Measurements from ENCODE around the gene LEMD1. TPM values are rescaled to one million over a fixed set of nuclear protein-coding genes. Genes with fewer than 3 reads are reported as not detected.

Gene LEMD1
- total RNA-seq, 1 donor from 2014 or later = not detected

- H3K4me3 Mint-ChIP-seq (ENCODE audit: unreplicated experiment) = no peak overlapping the region
- no peak overlapping the region for H3K27ac Mint-ChIP-seq (ENCODE audit: unreplicated experiment)
- H3K27me3 Mint-ChIP-seq (ENCODE audit: low read depth) = peaks cover 48% of the 10 kb centered on the region
- peak; percentile 38 for TF ChIP-seq CTCF (IDR thresholded peaks at IDR 0.05)
- DNase-seq (ENCODE audit: low spot score) = no peak
- H3K9me3 Mint-ChIP-seq (ENCODE audit: low read depth) = no peaks in the 10 kb centered on the region
- H3K4me1 Mint-ChIP-seq (ENCODE audit: low read depth) = peaks cover 8% of the 10 kb centered on the region
- no peaks in the 10 kb centered on the region for H3K36me3 Mint-ChIP-seq (ENCODE audit: low read depth)
Measured at GRCh38 chr1:205422993-205423642, 1.3 kb upstream of the LEMD1 start.

- Mint-ChIP-seq H3K36me3 (ENCODE audit: low read depth) (no peaks in the 10 kb centered on the region), H3K4me3 (ENCODE audit: unreplicated experiment) (no peak overlapping the region), H3K9me3 (ENCODE audit: low read depth) (no peaks in the 10 kb centered on the region), H3K27me3 (ENCODE audit: low read depth) (peaks cover 42% of the 10 kb centered on the region), H3K4me1 (ENCODE audit: low read depth) (peaks cover 8% of the 10 kb centered on the region), H3K27ac (ENCODE audit: unreplicated experiment) (no peak overlapping the region)
- no peak for DNase-seq (ENCODE audit: low spot score)
- TF ChIP-seq CTCF (IDR thresholded peaks at IDR 0.05) = no peak
Measured at GRCh38 chr1:205420938-205421337, 918 bp downstream of the LEMD1 start.

- Mint-ChIP-seq H3K27ac (ENCODE audit: unreplicated experiment) (no peak overlapping the region), H3K27me3 (ENCODE audit: low read depth) (peaks cover 28% of the 10 kb centered on the region), H3K36me3 (ENCODE audit: low read depth) (no peaks in the 10 kb centered on the region), H3K9me3 (ENCODE audit: low read depth) (no peaks in the 10 kb centered on the region), H3K4me1 (ENCODE audit: low read depth) (peaks cover 8% of the 10 kb centered on the region), H3K4me3 (ENCODE audit: unreplicated experiment) (no peak overlapping the region)
- no peak for TF ChIP-seq CTCF (IDR thresholded peaks at IDR 0.05)
- DNase-seq (ENCODE audit: low spot score) = no peak
Measured at GRCh38 chr1:205417870-205418635, 3.8 kb downstream of the LEMD1 start.

GRCh38 chr1:205416322-205416721, 5.5 kb downstream of the LEMD1 start:
- DNase-seq (ENCODE audit: low spot score) = no peak
- H3K4me1 Mint-ChIP-seq (ENCODE audit: low read depth) = no peaks in the 10 kb centered on the region
- H3K27ac Mint-ChIP-seq (ENCODE audit: unreplicated experiment) = no peak overlapping the region
- H3K27me3 Mint-ChIP-seq (ENCODE audit: low read depth) = peaks cover 26% of the 10 kb centered on the region
- TF ChIP-seq CTCF (IDR thresholded peaks at IDR 0.05) = no peak
- H3K36me3 Mint-ChIP-seq (ENCODE audit: low read depth) = no peaks in the 10 kb centered on the region
- no peaks in the 10 kb centered on the region for H3K9me3 Mint-ChIP-seq (ENCODE audit: low read depth)
- H3K4me3 Mint-ChIP-seq (ENCODE audit: unreplicated experiment) = no peak overlapping the region

- H3K36me3 Mint-ChIP-seq (ENCODE audit: low read depth) = no peaks in the 10 kb centered on the region
- no peak overlapping the region for H3K27ac Mint-ChIP-seq (ENCODE audit: unreplicated experiment)
- no peaks in the 10 kb centered on the region for H3K9me3 Mint-ChIP-seq (ENCODE audit: low read depth)
- no peak for DNase-seq (ENCODE audit: low spot score)
- H3K4me1 Mint-ChIP-seq (ENCODE audit: low read depth) = no peaks in the 10 kb centered on the region
- no peak overlapping the region for H3K4me3 Mint-ChIP-seq (ENCODE audit: unreplicated experiment)
- peaks cover 28% of the 10 kb centered on the region for H3K27me3 Mint-ChIP-seq (ENCODE audit: low read depth)
- no peak for TF ChIP-seq CTCF (IDR thresholded peaks at IDR 0.05)
Measured at GRCh38 chr1:205410581-205411298, 11.1 kb downstream of the LEMD1 start.

Measured in chondrocyte (in vitro differentiated cells).